WERI-Rb-1 (cell line): ENCODE measurements around the gene KAT6B.

Experiments
- DNase-seq: peaks from one replicate; pipeline ENCODE4 v3.0.0-alpha.2; 2020
- H3K27ac ChIP-seq: fragments of 250-450 bp; sonication (Bioruptor Pico); 2 replicates; pipeline ENCODE4 v1.5.1; 2020; ENCODE audit warnings: mild to moderate bottlenecking, moderate library complexity
- H3K27me3 ChIP-seq: fragments of 250-450 bp; sonication (Bioruptor Pico); 2 replicates; pipeline ENCODE4 v1.5.1; 2021; ENCODE audit warnings: mild to moderate bottlenecking, low read depth, moderate library complexity; ENCODE audit not compliant: insufficient read depth, severe bottlenecking
- H3K36me3 ChIP-seq: fragments of 250-450 bp; sonication (Bioruptor Pico); 2 replicates; pipeline ENCODE4 v1.5.1; 2020; ENCODE audit warnings: mild to moderate bottlenecking, moderate library complexity
- H3K4me3 ChIP-seq: 2 replicates; pipeline ENCODE4 v1.5.1; 2011; ENCODE audit warnings: low read depth, mild to moderate bottlenecking, control low read depth, low read length
- H3K9me3 ChIP-seq: fragments of 250-450 bp; sonication (Bioruptor Pico); 2 replicates; pipeline ENCODE4 v1.5.1; 2021; ENCODE audit warnings: mild to moderate bottlenecking, moderate library complexity; ENCODE audit not compliant: severe bottlenecking
- CTCF ChIP-seq: IDR thresholded peaks from 2 replicates; pipeline ENCODE4 v1.5.1; 2011; ENCODE audit warnings: low read depth, mild to moderate bottlenecking, control low read depth, inconsistent platforms, low read length

The KAT6B gene

GRCh38 chr10:75019370-75019769 lies 193.0 kb downstream of the KAT6B start:
- DNase-seq, result no peak
- Histone ChIP-seq H3K9me3 (no peaks in the 10 kb centered on the region), H3K27me3 (no peaks in the 10 kb centered on the region), H3K4me3 (no peak overlapping the region), H3K27ac (no peak overlapping the region), H3K36me3 (peaks cover 4% of the 10 kb centered on the region; the same call in 1 of the 2 replicates)
- TF ChIP-seq CTCF, result 0 out of 2 replicates have a peak, but pooled peaks have one; percentile 16

- H3K36me3 ChIP-seq, result peaks cover 8% of the 10 kb centered on the region
- TF ChIP-seq CTCF, result no peak
- no peaks in the 10 kb centered on the region for H3K27me3 ChIP-seq
Measured at GRCh38 chr10:75020168-75020567, 193.8 kb downstream of the KAT6B start.

GRCh38 chr10:75021379-75022249 lies 195.2 kb downstream of the KAT6B start:
- no peak overlapping the region for H3K4me3 ChIP-seq
- H3K27ac ChIP-seq, result no peak overlapping the region
- H3K9me3 ChIP-seq, result no peaks in the 10 kb centered on the region
- no peaks in the 10 kb centered on the region for H3K27me3 ChIP-seq
- no peak for TF ChIP-seq CTCF
- no peak for DNase-seq
- H3K36me3 ChIP-seq, result peaks cover 12% of the 10 kb centered on the region

More at GRCh38 chr10:75020168-75020567, 193.8 kb downstream of the KAT6B start:
- no peaks in the 10 kb centered on the region for H3K9me3 ChIP-seq
- H3K4me3 ChIP-seq, result no peak overlapping the region
- H3K27ac ChIP-seq, result no peak overlapping the region
- no peak for DNase-seq

GRCh38 chr10:75023074-75023473 lies 196.7 kb downstream of the KAT6B start:
- peaks cover 12% of the 10 kb centered on the region for H3K36me3 ChIP-seq
- H3K27ac ChIP-seq, result no peak overlapping the region
- H3K4me3 ChIP-seq, result no peak overlapping the region
- TF ChIP-seq CTCF, result no peak
- no peak for DNase-seq
- H3K27me3 ChIP-seq, result no peaks in the 10 kb centered on the region
- H3K9me3 ChIP-seq, result no peaks in the 10 kb centered on the region

GRCh38 chr10:75024971-75025523 lies 198.6 kb downstream of the KAT6B start:
- DNase-seq, result no peak
- TF ChIP-seq CTCF, result no peak
- no peak overlapping the region for H3K4me3 ChIP-seq
- no peaks in the 10 kb centered on the region for H3K27me3 ChIP-seq
- H3K27ac ChIP-seq, result no peak overlapping the region
- no peaks in the 10 kb centered on the region for H3K9me3 ChIP-seq
- H3K36me3 ChIP-seq, result peaks cover 12% of the 10 kb centered on the region
